HCT116 (cell line): ENCODE results near the gene NUBPL. TPM values are rescaled to one million over a fixed set of nuclear protein-coding genes. Genes with fewer than 3 reads are reported as not detected.

Experiments
- ATAC-seq: fragments of 200-7000 bp; cut with Tn5 transposase; 2 replicates; pipeline ENCODE4 v1.9.1; 2020; ENCODE audit warnings: mild to moderate bottlenecking, moderate library complexity
- BruUV-seq: library from RNA; stranded (reverse); fragments of 400-500 nt; replicated peaks from 2 replicates; lab custom pipeline; 2021; lab: Mats Ljungman, UMichigan
- CTCF ChIA-PET: fragments of 300-600 bp; sonication (Branson Sonifier 250); formaldehyde crosslinking; loops from one replicate; lab custom pipeline; 2021; ENCODE audit warnings: antibody characterized with exemption; lab: Charles Lee
- POLR2A ChIA-PET: fragments of 300-600, 350-600 bp; sonication (Branson Sonifier 250); formaldehyde crosslinking; loops from one replicate; lab custom pipeline; 2021; ENCODE audit warnings: antibody characterized with exemption; lab: Charles Lee
- RAD21 ChIA-PET, 2 experiments: fragments of 300-600 bp; sonication (Branson Sonifier 250); formaldehyde crosslinking; loops; one replicate each; lab custom pipeline; 2023; ENCODE audit warnings: low total read pairs in 2 of 2; ENCODE audit not compliant: uncharacterized antibody in 2 of 2, unreplicated experiment in 2 of 2, low non-redundant PET in 1 of 2; lab: Charles Lee
- DNase-seq: peaks from one replicate; pipeline ENCODE4 v3.0.0-alpha.2; 2010; ENCODE audit warnings: low read depth, low spot score
- H2AFZ ChIP-seq: fragments of 200-600 bp; shearing (Covaris generic), sonication (generic); 2 replicates; pipeline ENCODE4 v1.6.1; 2017; ENCODE audit warnings: low read depth, mixed run types, mixed read lengths, antibody characterized with exemption, low read length; ENCODE audit not compliant: poor library complexity, severe bottlenecking
- H3K27ac ChIP-seq: 2 replicates; pipeline ENCODE4 v1.5.1; 2012; ENCODE audit warnings: low read depth, low read length
- H3K27me3 ChIP-seq: fragments of 200-600 bp; sonication (generic); 2 replicates; pipeline ENCODE4 v1.6.1; 2016; ENCODE audit warnings: mixed run types, low read length, mixed read lengths; ENCODE audit not compliant: insufficient read depth
- H3K36me3 ChIP-seq, 2 experiments: fragments of 200-500 bp in 1 of 2; fragments of 200-600 bp in 1 of 2; sonication (Bioruptor generic) in 1 of 2; sonication (generic) in 1 of 2; 2 replicates each; pipeline versions ENCODE4 v1.5.1 to v1.6.1; 2014 to 2016; ENCODE audit warnings: low read length in 2 of 2, inconsistent platforms in 1 of 2, mixed read lengths in 1 of 2, mixed run types in 1 of 2; ENCODE audit not compliant: insufficient read depth in 2 of 2, control insufficient read depth in 1 of 2
- H3K4me1 ChIP-seq, 2 experiments: fragments of 200-600 bp in 1 of 2; sonication (generic) in 1 of 2; 2 replicates each; pipeline versions ENCODE4 v1.5.1 to v1.6.1; 2012 to 2017; ENCODE audit warnings: low read length in 2 of 2, inconsistent platforms in 1 of 2, mild to moderate bottlenecking in 1 of 2, mixed read lengths in 1 of 2, mixed run types in 1 of 2, moderate library complexity in 1 of 2; ENCODE audit not compliant: insufficient read depth in 2 of 2, control insufficient read depth in 1 of 2
- H3K4me2 ChIP-seq: fragments of 200-600 bp; sonication (generic); 2 replicates; pipeline ENCODE4 v1.6.1; 2017; ENCODE audit warnings: mixed run types, low read length, mixed read lengths
- H3K4me3 ChIP-seq, 2 experiments: fragments of 200-600 bp in 1 of 2; sonication (generic) in 1 of 2; replicated peaks in 1 of 2; 2 replicates each; pipeline ENCODE4 v1.5.1; 2011 to 2016; ENCODE audit warnings: low read length in 2 of 2, control low read depth in 1 of 2, low read depth in 1 of 2, mild to moderate bottlenecking in 1 of 2, mixed read lengths in 1 of 2, mixed run types in 1 of 2
- H3K79me2 ChIP-seq: fragments of 200-600 bp; sonication (generic); 2 replicates; pipeline ENCODE4 v1.6.1; 2017; ENCODE audit warnings: mild to moderate bottlenecking, mixed run types, low read length, moderate library complexity, mixed read lengths; ENCODE audit not compliant: insufficient read depth
- H3K9ac ChIP-seq: fragments of 200-600 bp; sonication (generic); 2 replicates; pipeline ENCODE4 v1.6.1; 2016; ENCODE audit warnings: low read length, mixed read lengths
- H3K9me2 ChIP-seq: fragments of 200-600 bp; sonication (generic), shearing (Covaris generic); 2 replicates; pipeline ENCODE4 v1.6.1; 2017; ENCODE audit warnings: mixed run types, mild to moderate bottlenecking, moderate library complexity; ENCODE audit not compliant: insufficient read depth
- H3K9me3 ChIP-seq, 2 experiments: fragments of 200-500 bp in 1 of 2; fragments of 200-600 bp in 1 of 2; sonication (Bioruptor generic) in 1 of 2; sonication (generic) in 1 of 2; 2 replicates each; pipeline ENCODE4 v1.6.1; 2014 to 2017; ENCODE audit warnings: low read length in 2 of 2, mixed read lengths in 2 of 2, inconsistent platforms in 1 of 2, low read depth in 1 of 2, mild to moderate bottlenecking in 1 of 2, mixed run types in 1 of 2, moderate library complexity in 1 of 2; ENCODE audit not compliant: control insufficient read depth in 1 of 2, insufficient read depth in 1 of 2
- H4K20me1 ChIP-seq: fragments of 200-600 bp; sonication (generic), shearing (Covaris generic); 2 replicates; pipeline ENCODE4 v1.6.1; 2017; ENCODE audit warnings: mixed run types, mild to moderate bottlenecking, moderate library complexity; ENCODE audit not compliant: insufficient read depth
- ELF1 ChIP-seq: IDR thresholded peaks from 2 replicates; pipeline ENCODE4 v1.6.1; 2012; ENCODE audit warnings: low read depth, borderline replicate concordance
- EZH2phosphoT487 ChIP-seq: fragments of 200-600 bp; IDR thresholded peaks from 2 replicates; pipeline ENCODE4 v1.6.1; 2018; ENCODE audit warnings: antibody characterized with exemption, borderline replicate concordance
- JUND ChIP-seq: IDR thresholded peaks from 2 replicates; pipeline ENCODE4 v1.6.1; 2012
- RAD21 ChIP-seq: IDR thresholded peaks from 2 replicates; pipeline ENCODE4 v1.6.1; 2012; ENCODE audit warnings: low read depth, mild to moderate bottlenecking
- REST ChIP-seq: IDR thresholded peaks from 2 replicates; pipeline ENCODE4 v1.6.1; 2012; ENCODE audit warnings: low read depth
- SP1 ChIP-seq: IDR thresholded peaks from 2 replicates; pipeline ENCODE4 v1.6.1; 2012; ENCODE audit warnings: low read depth
- TCF7L2 ChIP-seq: IDR thresholded peaks from 2 replicates; pipeline ENCODE4 v1.7.0; 2011; ENCODE audit warnings: borderline replicate concordance, inconsistent platforms; ENCODE audit not compliant: insufficient read depth, insufficient read length; ENCODE audit errors: extremely low read depth
- ZNF274 ChIP-seq: fragments of 200-500 bp; sonication (Bioruptor generic); IDR thresholded peaks from 2 replicates; pipeline ENCODE4 v1.6.1; 2014; ENCODE audit warnings: mild to moderate bottlenecking, low read depth, low read length, inconsistent platforms
- intact Hi-C: fragments of 100-400 bp; cut with micrococcal nuclease; formaldehyde crosslinking; loops from 2 replicates; pipeline ENCODE4 v1.10.0; 2022
- total RNA-seq: library from RNA; stranded (reverse); gene quantifications from one replicate; pipeline ENCODE4 v1.2.1, GENCODE V29; 2021; ENCODE audit not compliant: unreplicated experiment

The NUBPL gene
- total RNA-seq, 1 experiment from 2014 or later = 11.3 TPM

DNA sequence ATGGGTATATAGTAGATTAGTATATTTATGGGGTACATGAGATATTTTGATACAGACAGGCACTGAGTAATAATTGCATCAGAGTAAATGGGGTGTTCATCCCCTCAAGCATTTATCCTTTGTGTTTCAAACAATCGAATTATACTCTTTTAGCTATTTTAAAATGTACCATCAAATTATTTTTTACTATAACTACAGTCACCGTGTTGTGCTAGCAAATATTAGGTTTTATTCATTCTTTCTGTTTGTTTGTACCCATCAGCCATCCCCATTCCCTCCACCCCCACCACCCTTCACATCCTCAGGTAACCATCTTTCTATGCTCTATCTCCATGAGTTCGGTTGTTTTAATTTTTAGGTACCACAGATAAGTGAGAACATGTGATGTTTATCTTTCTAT lies 115.8 kb downstream of the NUBPL start:
- BruUV-seq = no TSS peak
- no peak overlapping the region for H3K4me3 ChIP-seq
- no peaks in the 10 kb centered on the region for H3K27me3 ChIP-seq
- no peak overlapping the region for H3K27ac ChIP-seq
- RAD21 ChIA-PET = no interaction called here
- no peaks in the 10 kb centered on the region for H3K9me3 ChIP-seq
- DNase-seq = no peak
- no peak overlapping the region for H2AFZ ChIP-seq
- H3K4me1 ChIP-seq = no peaks in the 10 kb centered on the region
- POLR2A ChIA-PET = no interaction called here
- no peak for TF ChIP-seq ELF1
- no peak for TF ChIP-seq REST
- no peak for TF ChIP-seq ZNF274
- no peak for TF ChIP-seq RAD21
- TF ChIP-seq SP1 = no peak
- TF ChIP-seq EZH2phosphoT487 = no peak
- no peak for TF ChIP-seq JUND
- TF ChIP-seq TCF7L2 = no peak
- H3K9ac ChIP-seq = no peak overlapping the region
- no peak for ATAC-seq
- CTCF ChIA-PET = no interaction called here
- H3K79me2 ChIP-seq = no peaks in the 10 kb centered on the region
- intact Hi-C loops = no loop called here
- no peaks in the 10 kb centered on the region for H3K9me2 ChIP-seq
- H3K4me2 ChIP-seq = no peak overlapping the region
- no peaks in the 10 kb centered on the region for H4K20me1 ChIP-seq
- H3K36me3 ChIP-seq = no peaks in the 10 kb centered on the region
